Measurements from ENCODE around the gene RPGR.

The RPGR gene

GRCh38 chrX:38352362-38352761 lies 25.1 kb upstream of the RPGR start, which contains the start of gene OTC:
Gene OTC (plus strand): TSS chrX:38352604. CDS start chrX:38352697, 93 bp downstream.
- DNase-seq (ENCODE audit: low read depth) = no peak
- no peak within 1 kb of the TSS for H3K4me3 ChIP-seq (ENCODE audit: low read depth, low read length)
- TF ChIP-seq MYC (IDR thresholded peaks at IDR 0.05; ENCODE audit: low read depth, low read length) (no peak), CTCF (IDR thresholded peaks at IDR 0.05; ENCODE audit: low read depth, low read length) (no peak), POLR2A (IDR thresholded peaks at IDR 0.05; ENCODE audit: extremely low read depth, insufficient read length) (no peak), MAX (IDR thresholded peaks at IDR 0.05; ENCODE audit: low read depth, low read length) (no peak)

GRCh38 chrX:38351346-38351745 lies 24.0 kb upstream of the RPGR start:
- H3K4me3 ChIP-seq (ENCODE audit: low read depth, low read length) = no peak overlapping the region
- TF ChIP-seq CTCF (IDR thresholded peaks at IDR 0.05; ENCODE audit: low read depth, low read length) = no peak
- DNase-seq (ENCODE audit: low read depth) = no peak

DNA sequence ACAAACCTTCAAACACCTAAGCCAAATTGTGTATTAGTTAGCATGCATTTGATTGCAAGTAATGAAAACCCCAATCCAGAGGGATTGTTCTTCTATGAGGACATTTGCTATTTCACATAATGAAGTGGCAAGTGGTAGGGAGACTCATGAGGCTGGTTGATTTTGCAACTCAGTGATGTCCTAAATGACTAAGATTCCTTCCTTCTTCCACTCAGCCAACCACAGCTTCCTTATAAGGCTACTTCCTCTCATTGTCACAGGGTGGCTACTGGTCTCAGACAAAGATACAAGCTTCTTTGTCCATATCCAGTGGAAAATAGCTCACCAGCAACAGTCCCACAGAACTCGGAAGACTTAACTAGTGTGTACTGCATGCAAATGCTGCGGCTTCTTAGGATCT lies 19.8 kb upstream of the RPGR start:
- no peak overlapping the region for H3K4me3 ChIP-seq (ENCODE audit: low read depth, low read length)
- DNase-seq (ENCODE audit: low read depth) = peak; percentile 86
- TF ChIP-seq MYC (IDR thresholded peaks at IDR 0.05; ENCODE audit: low read depth, low read length) (no peak), MAX (IDR thresholded peaks at IDR 0.05; ENCODE audit: low read depth, low read length) (no peak), POLR2A (IDR thresholded peaks at IDR 0.05; ENCODE audit: extremely low read depth, insufficient read length) (no peak), CTCF (IDR thresholded peaks at IDR 0.05; ENCODE audit: low read depth, low read length) (no peak)

DNA sequence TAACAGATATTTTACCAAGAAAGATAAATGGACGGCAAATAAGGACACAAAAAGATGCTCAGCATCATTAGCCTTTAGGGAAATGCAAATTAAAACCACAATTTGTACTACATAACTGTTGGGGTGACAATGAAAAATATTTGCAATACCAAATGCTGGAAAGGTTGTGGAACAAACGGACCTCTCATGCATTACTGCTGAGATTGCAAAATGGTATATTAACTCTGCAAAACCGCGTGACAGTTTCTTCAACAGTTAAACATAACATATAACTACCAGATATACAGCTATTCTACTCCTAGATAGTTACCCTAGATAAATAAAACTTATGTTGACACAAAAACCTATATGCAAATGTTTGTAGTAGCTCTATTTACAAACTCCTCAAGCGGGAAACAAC lies 18.8 kb upstream of the RPGR start:
- no peak for DNase-seq (ENCODE audit: low read depth)
- TF ChIP-seq POLR2A (IDR thresholded peaks at IDR 0.05; ENCODE audit: extremely low read depth, insufficient read length) = no peak
- TF ChIP-seq CTCF (IDR thresholded peaks at IDR 0.05; ENCODE audit: low read depth, low read length) = no peak
- no peak for TF ChIP-seq MYC (IDR thresholded peaks at IDR 0.05; ENCODE audit: low read depth, low read length)
- no peak for TF ChIP-seq MAX (IDR thresholded peaks at IDR 0.05; ENCODE audit: low read depth, low read length)
- H3K4me3 ChIP-seq (ENCODE audit: low read depth, low read length) = no peak overlapping the region

DNA sequence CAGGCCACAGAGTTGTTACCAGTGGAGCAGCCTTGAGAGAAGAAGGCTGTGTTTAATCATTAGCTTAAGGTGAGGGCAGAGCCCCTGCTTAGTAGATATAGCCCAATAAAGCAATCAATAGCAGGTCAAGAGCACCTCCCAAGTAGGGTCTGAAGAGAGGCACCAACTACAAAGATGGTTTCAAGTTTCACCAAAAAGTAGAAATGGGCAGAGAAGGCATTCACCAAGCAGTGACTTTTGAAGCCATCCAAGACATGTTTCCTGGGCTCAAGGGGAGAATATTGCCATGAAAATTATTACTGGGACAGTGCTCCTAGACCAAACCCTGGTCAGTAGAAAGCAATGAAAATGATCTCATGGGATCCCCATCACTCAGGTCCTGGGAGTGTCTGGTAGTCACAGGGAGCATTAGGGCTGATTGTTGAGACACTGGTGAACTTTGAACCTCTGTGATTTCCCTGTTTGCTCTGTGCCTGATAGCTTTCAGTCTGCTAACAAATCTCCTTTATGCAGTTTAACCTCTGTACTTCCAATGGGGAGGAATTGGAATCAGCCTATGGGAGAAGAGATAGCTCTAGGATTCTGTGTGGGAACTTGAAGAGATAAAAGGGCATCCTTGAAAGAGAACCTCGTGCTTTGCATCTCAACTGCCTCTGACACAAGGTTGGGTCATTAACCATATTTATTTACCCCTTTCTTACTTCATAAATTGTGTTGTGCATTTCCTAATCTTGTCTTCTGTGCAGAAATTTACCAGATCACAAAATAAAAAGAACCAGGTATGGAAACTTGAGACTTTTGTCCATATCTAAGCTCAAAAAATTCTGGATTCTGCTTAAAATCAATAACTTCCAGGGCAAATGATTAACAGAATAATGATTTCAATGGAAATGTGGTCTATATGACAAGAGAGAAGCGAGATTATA lies 15.8 kb upstream of the RPGR start:
- DNase-seq (ENCODE audit: low read depth) = no peak
- H3K4me3 ChIP-seq (ENCODE audit: low read depth, low read length) = no peak overlapping the region
- TF ChIP-seq MAX (IDR thresholded peaks at IDR 0.05; ENCODE audit: low read depth, low read length) = no peak
- TF ChIP-seq POLR2A (IDR thresholded peaks at IDR 0.05; ENCODE audit: extremely low read depth, insufficient read length) = no peak
- no peak for TF ChIP-seq CTCF (IDR thresholded peaks at IDR 0.05; ENCODE audit: low read depth, low read length)
- TF ChIP-seq MYC (IDR thresholded peaks at IDR 0.05; ENCODE audit: low read depth, low read length) = no peak
